HCT116 (cell line): ENCODE data around the gene CNTNAP2. TPM values are rescaled to one million over a fixed set of nuclear protein-coding genes. Genes with fewer than 3 reads are reported as not detected.

Experiments used
- ATAC-seq: fragments of 200-7000 bp; cut with Tn5 transposase; 2 replicates; pipeline ENCODE4 v1.9.1; 2020; ENCODE audit warnings: mild to moderate bottlenecking, moderate library complexity
- BruUV-seq: library from RNA; stranded (reverse); fragments of 400-500 nt; replicated peaks from 2 replicates; lab custom pipeline; 2021; lab: Mats Ljungman, UMichigan
- CTCF ChIA-PET: fragments of 300-600 bp; sonication (Branson Sonifier 250); formaldehyde crosslinking; loops from one replicate; lab custom pipeline; 2021; ENCODE audit warnings: antibody characterized with exemption; lab: Charles Lee
- POLR2A ChIA-PET: fragments of 300-600, 350-600 bp; sonication (Branson Sonifier 250); formaldehyde crosslinking; loops from one replicate; lab custom pipeline; 2021; ENCODE audit warnings: antibody characterized with exemption; lab: Charles Lee
- RAD21 ChIA-PET, 2 experiments: fragments of 300-600 bp; sonication (Branson Sonifier 250); formaldehyde crosslinking; loops; one replicate each; lab custom pipeline; 2023; ENCODE audit warnings: low total read pairs in 2 of 2; ENCODE audit not compliant: uncharacterized antibody in 2 of 2, unreplicated experiment in 2 of 2, low non-redundant PET in 1 of 2; lab: Charles Lee
- DNase-seq: peaks from one replicate; pipeline ENCODE4 v3.0.0-alpha.2; 2010; ENCODE audit warnings: low read depth, low spot score
- H2AFZ ChIP-seq: fragments of 200-600 bp; shearing (Covaris generic), sonication (generic); 2 replicates; pipeline ENCODE4 v1.6.1; 2017; ENCODE audit warnings: low read depth, mixed run types, mixed read lengths, antibody characterized with exemption, low read length; ENCODE audit not compliant: poor library complexity, severe bottlenecking
- H3K27ac ChIP-seq: 2 replicates; pipeline ENCODE4 v1.5.1; 2012; ENCODE audit warnings: low read depth, low read length
- H3K27me3 ChIP-seq: fragments of 200-600 bp; sonication (generic); 2 replicates; pipeline ENCODE4 v1.6.1; 2016; ENCODE audit warnings: mixed run types, low read length, mixed read lengths; ENCODE audit not compliant: insufficient read depth
- H3K36me3 ChIP-seq, 2 experiments: fragments of 200-500 bp in 1 of 2; fragments of 200-600 bp in 1 of 2; sonication (Bioruptor generic) in 1 of 2; sonication (generic) in 1 of 2; 2 replicates each; pipeline versions ENCODE4 v1.5.1 to v1.6.1; 2014 to 2016; ENCODE audit warnings: low read length in 2 of 2, inconsistent platforms in 1 of 2, mixed read lengths in 1 of 2, mixed run types in 1 of 2; ENCODE audit not compliant: insufficient read depth in 2 of 2, control insufficient read depth in 1 of 2
- H3K4me1 ChIP-seq, 2 experiments: fragments of 200-600 bp in 1 of 2; sonication (generic) in 1 of 2; 2 replicates each; pipeline versions ENCODE4 v1.5.1 to v1.6.1; 2012 to 2017; ENCODE audit warnings: low read length in 2 of 2, inconsistent platforms in 1 of 2, mild to moderate bottlenecking in 1 of 2, mixed read lengths in 1 of 2, mixed run types in 1 of 2, moderate library complexity in 1 of 2; ENCODE audit not compliant: insufficient read depth in 2 of 2, control insufficient read depth in 1 of 2
- H3K4me2 ChIP-seq: fragments of 200-600 bp; sonication (generic); 2 replicates; pipeline ENCODE4 v1.6.1; 2017; ENCODE audit warnings: mixed run types, low read length, mixed read lengths
- H3K4me3 ChIP-seq, 2 experiments: fragments of 200-600 bp in 1 of 2; sonication (generic) in 1 of 2; replicated peaks in 1 of 2; 2 replicates each; pipeline ENCODE4 v1.5.1; 2011 to 2016; ENCODE audit warnings: low read length in 2 of 2, control low read depth in 1 of 2, low read depth in 1 of 2, mild to moderate bottlenecking in 1 of 2, mixed read lengths in 1 of 2, mixed run types in 1 of 2
- H3K79me2 ChIP-seq: fragments of 200-600 bp; sonication (generic); 2 replicates; pipeline ENCODE4 v1.6.1; 2017; ENCODE audit warnings: mild to moderate bottlenecking, mixed run types, low read length, moderate library complexity, mixed read lengths; ENCODE audit not compliant: insufficient read depth
- H3K9ac ChIP-seq: fragments of 200-600 bp; sonication (generic); 2 replicates; pipeline ENCODE4 v1.6.1; 2016; ENCODE audit warnings: low read length, mixed read lengths
- H3K9me2 ChIP-seq: fragments of 200-600 bp; sonication (generic), shearing (Covaris generic); 2 replicates; pipeline ENCODE4 v1.6.1; 2017; ENCODE audit warnings: mixed run types, mild to moderate bottlenecking, moderate library complexity; ENCODE audit not compliant: insufficient read depth
- H3K9me3 ChIP-seq, 2 experiments: fragments of 200-500 bp in 1 of 2; fragments of 200-600 bp in 1 of 2; sonication (Bioruptor generic) in 1 of 2; sonication (generic) in 1 of 2; 2 replicates each; pipeline ENCODE4 v1.6.1; 2014 to 2017; ENCODE audit warnings: low read length in 2 of 2, mixed read lengths in 2 of 2, inconsistent platforms in 1 of 2, low read depth in 1 of 2, mild to moderate bottlenecking in 1 of 2, mixed run types in 1 of 2, moderate library complexity in 1 of 2; ENCODE audit not compliant: control insufficient read depth in 1 of 2, insufficient read depth in 1 of 2
- H4K20me1 ChIP-seq: fragments of 200-600 bp; sonication (generic), shearing (Covaris generic); 2 replicates; pipeline ENCODE4 v1.6.1; 2017; ENCODE audit warnings: mixed run types, mild to moderate bottlenecking, moderate library complexity; ENCODE audit not compliant: insufficient read depth
- CTCF ChIP-seq, 3 experiments: fragments of 200-600 bp in 1 of 3; sonication (generic) in 1 of 3; IDR thresholded peaks in 2 of 3; conservative IDR thresholded peaks in 1 of 3; 2 replicates each; pipeline ENCODE4 v1.5.1; 2012 to 2017; ENCODE audit warnings: low read depth in 2 of 3, low read length in 2 of 3, antibody characterized with exemption in 1 of 3, borderline replicate concordance in 1 of 3, control low read depth in 1 of 3, mild to moderate bottlenecking in 1 of 3, mixed read lengths in 1 of 3, mixed run types in 1 of 3, moderate library complexity in 1 of 3; ENCODE audit not compliant: insufficient read depth in 1 of 3
- EGR1 ChIP-seq: IDR thresholded peaks from 2 replicates; pipeline ENCODE4 v1.6.1; 2012; ENCODE audit warnings: low read depth
- EZH2phosphoT487 ChIP-seq: fragments of 200-600 bp; IDR thresholded peaks from 2 replicates; pipeline ENCODE4 v1.6.1; 2018; ENCODE audit warnings: antibody characterized with exemption, borderline replicate concordance
- POLR2A ChIP-seq: IDR thresholded peaks from 2 replicates; pipeline ENCODE4 v1.7.0; 2011; ENCODE audit warnings: borderline replicate concordance; ENCODE audit not compliant: insufficient read depth, insufficient read length; ENCODE audit errors: extremely low read depth
- RAD21 ChIP-seq: IDR thresholded peaks from 2 replicates; pipeline ENCODE4 v1.6.1; 2012; ENCODE audit warnings: low read depth, mild to moderate bottlenecking
- REST ChIP-seq: IDR thresholded peaks from 2 replicates; pipeline ENCODE4 v1.6.1; 2012; ENCODE audit warnings: low read depth
- SP1 ChIP-seq: IDR thresholded peaks from 2 replicates; pipeline ENCODE4 v1.6.1; 2012; ENCODE audit warnings: low read depth
- intact Hi-C: fragments of 100-400 bp; cut with micrococcal nuclease; formaldehyde crosslinking; loops from 2 replicates; pipeline ENCODE4 v1.10.0; 2022
- total RNA-seq: library from RNA; stranded (reverse); gene quantifications from one replicate; pipeline ENCODE4 v1.2.1, GENCODE V29; 2021; ENCODE audit not compliant: unreplicated experiment

CNTNAP2 gene
- total RNA-seq, 1 experiment from 2014 or later: 0.37 TPM

GRCh38 chr7:148242294-148242821, 2125.8 kb downstream of the CNTNAP2 start:
- CTCF ChIA-PET: interaction anchor here (0.6 to 1.7 kb wide), 12 partner anchors 13 to 721 kb away, joined by 3 to 8 read pairs (median 4); no protein-coding TSS in a partner anchor
- no TSS peak for BruUV-seq
- no peak for TF ChIP-seq SP1
- no peak for TF ChIP-seq EZH2phosphoT487
- TF ChIP-seq RAD21: peak; percentile 75
- peak; percentile 48 to 87 (median 80); a peak in 5 of 6 replicates for TF ChIP-seq CTCF (IDR thresholded peaks at IDR 0.05 in 2 of 3, conservative IDR thresholded peaks at IDR 0.05 in 1 of 3; ENCODE audit: borderline replicate concordance in 1 of 3, insufficient read depth in 1 of 3, low read depth in 2 of 3, low read length in 2 of 3)
- no peak for TF ChIP-seq POLR2A
- no peak for TF ChIP-seq EGR1
- no peak for TF ChIP-seq REST
- TF ChIP-seq, all 23 proteins: peak for 2
- H3K36me3 ChIP-seq: no peaks in the 10 kb centered on the region
- no peaks in the 10 kb centered on the region for H3K9me3 ChIP-seq
- H2AFZ ChIP-seq: no peak overlapping the region
- H3K4me2 ChIP-seq: peak overlapping the region; percentile 33; the same call in 1 of the 2 replicates
- no peak overlapping the region for H3K4me3 ChIP-seq
- H3K27me3 ChIP-seq: no peaks in the 10 kb centered on the region
- no peak overlapping the region for H3K9ac ChIP-seq
- H3K9me2 ChIP-seq: no peaks in the 10 kb centered on the region
- no peak overlapping the region for H3K27ac ChIP-seq
- H3K4me1 ChIP-seq: peaks cover 0 to 3% of the 10 kb centered on the region in 2 experiments; a peak in 1 of 4 replicates
- ChIA-PET RAD21 (no interaction called here), POLR2A (no interaction called here)
- no peaks in the 10 kb centered on the region for H3K79me2 ChIP-seq
- peak; percentile 47 for DNase-seq
- ATAC-seq: peak; percentile 96
- no peaks in the 10 kb centered on the region for H4K20me1 ChIP-seq
- intact Hi-C loops: no loop called here
